Neural progenitor cell (in vitro differentiated cells): ENCODE measurements around the gene MERTK.

Experiments
- CTCF ChIP-seq: fragments of 200-600 bp; sonication (generic); IDR thresholded peaks from 2 replicates; pipeline ENCODE4 v1.5.1; 2017; ENCODE audit warnings: antibody characterized with exemption, mild to moderate bottlenecking
- EZH2 ChIP-seq: fragments of 200-600 bp; sonication (generic); IDR thresholded peaks from 2 replicates; pipeline ENCODE4 v1.6.1; 2017; ENCODE audit warnings: antibody characterized with exemption, mild to moderate bottlenecking, moderate library complexity

GRCh38 chr2:111999809-112000208 lies 101.4 kb downstream of the MERTK start:
- TF ChIP-seq EZH2 (no peak), CTCF (no peak)
